Endothelial cell of umbilical vein (primary cell): ENCODE data around the gene M1AP. TPM values are rescaled to one million over a fixed set of nuclear protein-coding genes. Genes with fewer than 3 reads are reported as not detected.

Experiments
- BruUV-seq: library from RNA; stranded (reverse); fragments of 400-500 nt; replicated peaks from 2 replicates; lab custom pipeline; 2021; lab: Mats Ljungman, UMichigan
- CTCF ChIA-PET: fragments of 300-600, 350-600 bp; sonication (Branson Sonifier 250); formaldehyde crosslinking; loops from one replicate; lab custom pipeline; 2021; ENCODE audit warnings: antibody characterized with exemption, inconsistent platforms; lab: Charles Lee
- POLR2A ChIA-PET: fragments of 300-600, 350-600 bp; sonication (Branson Sonifier 250); formaldehyde crosslinking; loops from one replicate; lab custom pipeline; 2021; ENCODE audit warnings: antibody characterized with exemption, inconsistent platforms; lab: Charles Lee
- DNase-seq: peaks from one replicate; pipeline ENCODE4 v3.0.0-alpha.2; 2011; ENCODE audit warnings: low read depth, low spot score
- FAIRE-seq: peaks from 2 replicates; lab custom pipeline; 2011; peaks lifted over from hg19 to GRCh38; lab: Jason Lieb, UNC
- H2AFZ ChIP-seq: 2 replicates; pipeline ENCODE4 v1.6.0; 2012; ENCODE audit warnings: low read depth, low read length, control low read depth, inconsistent platforms
- H3K27ac ChIP-seq: 2 replicates; pipeline ENCODE4 v1.5.1; 2011; ENCODE audit warnings: low read depth, mild to moderate bottlenecking, control low read depth, low read length, moderate library complexity; ENCODE audit not compliant: insufficient read depth
- H3K27me3 ChIP-seq, 2 experiments: 2 replicates each; pipeline versions ENCODE4 v1.6.0 to v1.6.1; 2011; ENCODE audit warnings: low read length in 2 of 2, mixed read lengths in 1 of 2; ENCODE audit not compliant: control insufficient read depth in 2 of 2, insufficient read depth in 2 of 2
- H3K36me3 ChIP-seq, 2 experiments: 2 replicates in 1 of 2; 3 replicates in 1 of 2; pipeline ENCODE4 v1.5.1; 2011; ENCODE audit warnings: low read length in 2 of 2, mild to moderate bottlenecking in 1 of 2, moderate library complexity in 1 of 2; ENCODE audit not compliant: control insufficient read depth in 2 of 2, insufficient read depth in 2 of 2; ENCODE audit errors: extremely low read depth in 1 of 2
- H3K4me1 ChIP-seq: 3 replicates; pipeline ENCODE4 v1.5.1; 2011; ENCODE audit warnings: mild to moderate bottlenecking, low read length; ENCODE audit not compliant: control insufficient read depth, insufficient read depth; ENCODE audit errors: extremely low read depth
- H3K4me2 ChIP-seq: 2 replicates; pipeline ENCODE4 v1.6.1; 2011; ENCODE audit warnings: low read length, control low read depth, mixed read lengths; ENCODE audit not compliant: insufficient read depth
- H3K4me3 ChIP-seq, 3 experiments: fragments of 200-600 bp in 1 of 3; sonication (generic), shearing (Covaris generic) in 1 of 3; replicated peaks in 1 of 3; 2 replicates each; pipeline ENCODE4 v1.5.1; 2011 to 2016; ENCODE audit warnings: control low read depth in 3 of 3, low read length in 3 of 3, mild to moderate bottlenecking in 2 of 3, inconsistent platforms in 1 of 3, low read depth in 1 of 3, moderate library complexity in 1 of 3; ENCODE audit not compliant: insufficient read depth in 1 of 3
- H3K79me2 ChIP-seq: 2 replicates; pipeline ENCODE4 v1.6.0; 2012; ENCODE audit warnings: low read length, inconsistent platforms; ENCODE audit not compliant: control insufficient read depth, insufficient read depth
- H3K9ac ChIP-seq: replicated peaks from 2 replicates; pipeline ENCODE3; 2011; ENCODE audit warnings: low read length, control low read depth; ENCODE audit not compliant: insufficient read depth; ENCODE audit errors: extremely low read depth
- H3K9me1 ChIP-seq: replicated peaks from 3 replicates; pipeline ENCODE4 v1.6.0; 2011; ENCODE audit warnings: mild to moderate bottlenecking, low read length; ENCODE audit not compliant: control insufficient read depth, insufficient read depth; ENCODE audit errors: extremely low read depth
- H3K9me3 ChIP-seq: replicated peaks from 2 replicates; pipeline ENCODE4 v1.5.1; 2012; ENCODE audit warnings: low read length, inconsistent platforms; ENCODE audit not compliant: control insufficient read depth, insufficient read depth
- H4K20me1 ChIP-seq: replicated peaks from 2 replicates; pipeline ENCODE3; 2011; ENCODE audit warnings: mild to moderate bottlenecking, low read length; ENCODE audit not compliant: control insufficient read depth, insufficient read depth; ENCODE audit errors: extremely low read depth
- GATA2 ChIP-seq: IDR thresholded peaks from 2 replicates; pipeline ENCODE4 v1.7.0; 2011; ENCODE audit warnings: low read depth, mild to moderate bottlenecking, moderate library complexity, mixed read lengths, low read length; ENCODE audit not compliant: insufficient read length, insufficient read depth
- JUN ChIP-seq: IDR thresholded peaks from 2 replicates; pipeline ENCODE4 v1.6.1; 2011; ENCODE audit warnings: borderline replicate concordance, low read depth; ENCODE audit not compliant: insufficient read length, insufficient read depth
- MYC ChIP-seq: IDR thresholded peaks from one replicate; pipeline ENCODE4 v1.6.1; 2011; ENCODE audit warnings: mild to moderate bottlenecking, low read depth, low read length
- POLR2A ChIP-seq: IDR thresholded peaks from 2 replicates; pipeline ENCODE4 v1.6.1; 2012; ENCODE audit warnings: low read depth, mild to moderate bottlenecking, control low read depth, low read length
- POLR2AphosphoS5 ChIP-seq: IDR thresholded peaks from 2 replicates; pipeline ENCODE4 v1.6.1; 2012; ENCODE audit warnings: low read depth, mild to moderate bottlenecking, control low read depth, low read length, moderate library complexity; ENCODE audit not compliant: insufficient read depth
- dilution Hi-C: fragments of 300-500 bp; cut with MboI; formaldehyde crosslinking; loops from one replicate; pipeline ENCODE4 v1.15.0; 2019; ENCODE audit warnings: low sequenced_read_pairs; ENCODE audit not compliant: extremely low pct_ligation_motif_present
- intact Hi-C: fragments of 100-400 bp; cut with micrococcal nuclease; formaldehyde crosslinking; loops from one replicate; pipeline ENCODE4 v1.10.0; 2022
- polyA plus RNA-seq, 4 experiments: library from polyadenylated mRNA; depleted of rRNA in 3 of 4; stranded (reverse) in 3 of 4; unstranded in 1 of 4; fragments of >200 nt; gene quantifications; 2 replicates each; pipeline versions ENCODE4 v1.2.1 to v1.2.3, GENCODE V29; 2011 to 2012; ENCODE audit warnings: missing spikeins in 1 of 4
- total RNA-seq: library from RNA; stranded (reverse); gene quantifications from 2 replicates; pipeline ENCODE4 v1.2.3, GENCODE V29; 2021
- TF ChIP-seq, protein P1 (sequence below): IDR thresholded peaks from 2 replicates; pipeline ENCODE4 v1.6.1; 2011; ENCODE audit not compliant: insufficient read depth, insufficient read length
- TF ChIP-seq, protein P2 (sequence below), 2 donors: IDR thresholded peaks; 1 replicate in 1 of 2; 2 replicates in 1 of 2; pipeline ENCODE4 v1.5.1; 2011; ENCODE audit warnings: low read length in 2 of 2, mild to moderate bottlenecking in 2 of 2, moderate library complexity in 2 of 2, control low read depth in 1 of 2, inconsistent platforms in 1 of 2, low read depth in 1 of 2; ENCODE audit not compliant: insufficient read depth in 1 of 2; ENCODE audit errors: extremely low read depth in 1 of 2

Gene M1AP
- total and polyA plus RNA-seq, 2 donors (not counting 3 experiments of a cell fraction or from before 2014, with no cell fraction given) = 0.04 TPM; not detected in 1

DNA sequence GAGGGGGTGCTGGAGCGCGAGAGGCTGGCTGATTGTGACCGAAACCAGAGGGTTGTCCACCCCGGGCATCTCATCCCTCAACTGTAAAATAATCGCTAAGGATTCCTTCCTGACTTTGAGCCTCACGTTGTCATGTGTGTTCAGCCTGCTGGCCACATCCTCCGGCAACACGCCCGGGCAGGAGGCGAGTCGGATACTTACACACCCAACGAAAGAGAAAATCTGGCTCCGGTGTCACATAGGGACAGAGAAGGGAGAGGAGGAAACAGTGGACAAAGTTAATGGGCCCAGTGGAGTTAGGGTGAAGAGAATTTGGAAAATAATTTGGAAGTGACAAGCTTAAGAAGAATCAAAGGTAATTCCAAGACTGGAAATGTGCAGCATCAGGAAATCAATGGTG is 131.5 kb downstream of the M1AP start:
- H3K36me3 ChIP-seq = no peaks in the 10 kb centered on the region
- H3K9ac ChIP-seq = no peak overlapping the region
- ChIA-PET CTCF (no interaction called here), POLR2A (no interaction called here)
- no TSS peak for BruUV-seq
- no peaks in the 10 kb centered on the region for H4K20me1 ChIP-seq
- no peak overlapping the region for H2AFZ ChIP-seq
- dilution Hi-C loops (no loop called here), intact Hi-C loops (loop anchor here (1.0 kb wide), 1 partner anchor 13 kb away; the partner anchor contains the start of genes AUP1 and HTRA2)
- peaks cover 77 to 91% of the 10 kb centered on the region in 2 experiments for H3K27me3 ChIP-seq
- DNase-seq (no peak), FAIRE-seq (no peak)
- no peak overlapping the region for H3K4me2 ChIP-seq
- H3K9me1 ChIP-seq = no peaks in the 10 kb centered on the region
- H3K79me2 ChIP-seq = no peaks in the 10 kb centered on the region
- H3K27ac ChIP-seq = no peak overlapping the region
- no peaks in the 10 kb centered on the region for H3K9me3 ChIP-seq
- peaks cover 7% of the 10 kb centered on the region for H3K4me1 ChIP-seq
- H3K4me3 ChIP-seq = no peak overlapping the region
- TF ChIP-seq POLR2AphosphoS5 (no peak), POLR2A (no peak), MYC (no peak), GATA2 (no peak), JUN (no peak)
- TF ChIP-seq, protein P1, sequence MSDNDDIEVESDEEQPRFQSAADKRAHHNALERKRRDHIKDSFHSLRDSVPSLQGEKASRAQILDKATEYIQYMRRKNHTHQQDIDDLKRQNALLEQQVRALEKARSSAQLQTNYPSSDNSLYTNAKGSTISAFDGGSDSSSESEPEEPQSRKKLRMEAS = no peak
- TF ChIP-seq, protein P2, sequence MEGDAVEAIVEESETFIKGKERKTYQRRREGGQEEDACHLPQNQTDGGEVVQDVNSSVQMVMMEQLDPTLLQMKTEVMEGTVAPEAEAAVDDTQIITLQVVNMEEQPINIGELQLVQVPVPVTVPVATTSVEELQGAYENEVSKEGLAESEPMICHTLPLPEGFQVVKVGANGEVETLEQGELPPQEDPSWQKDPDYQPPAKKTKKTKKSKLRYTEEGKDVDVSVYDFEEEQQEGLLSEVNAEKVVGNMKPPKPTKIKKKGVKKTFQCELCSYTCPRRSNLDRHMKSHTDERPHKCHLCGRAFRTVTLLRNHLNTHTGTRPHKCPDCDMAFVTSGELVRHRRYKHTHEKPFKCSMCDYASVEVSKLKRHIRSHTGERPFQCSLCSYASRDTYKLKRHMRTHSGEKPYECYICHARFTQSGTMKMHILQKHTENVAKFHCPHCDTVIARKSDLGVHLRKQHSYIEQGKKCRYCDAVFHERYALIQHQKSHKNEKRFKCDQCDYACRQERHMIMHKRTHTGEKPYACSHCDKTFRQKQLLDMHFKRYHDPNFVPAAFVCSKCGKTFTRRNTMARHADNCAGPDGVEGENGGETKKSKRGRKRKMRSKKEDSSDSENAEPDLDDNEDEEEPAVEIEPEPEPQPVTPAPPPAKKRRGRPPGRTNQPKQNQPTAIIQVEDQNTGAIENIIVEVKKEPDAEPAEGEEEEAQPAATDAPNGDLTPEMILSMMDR (IDR thresholded peaks at IDR 0.05; ENCODE audit: extremely low read depth in 1 of 2, insufficient read depth in 1 of 2, low read depth in 1 of 2, low read length in 2 of 2) = no peak
